Measurements from ENCODE around the gene NEURL3.

GRCh38 chr2:96503637-96504243, 1.4 kb downstream of the NEURL3 start:
- TF ChIP-seq POLR2A (IDR thresholded peaks at IDR 0.05; ENCODE audit: extremely low read depth, insufficient read length) (no peak), MYC (IDR thresholded peaks at IDR 0.05; ENCODE audit: low read depth, low read length) (no peak), MAX (IDR thresholded peaks at IDR 0.05; ENCODE audit: low read depth, low read length) (no peak)
- TF ChIP-seq, protein P1, sequence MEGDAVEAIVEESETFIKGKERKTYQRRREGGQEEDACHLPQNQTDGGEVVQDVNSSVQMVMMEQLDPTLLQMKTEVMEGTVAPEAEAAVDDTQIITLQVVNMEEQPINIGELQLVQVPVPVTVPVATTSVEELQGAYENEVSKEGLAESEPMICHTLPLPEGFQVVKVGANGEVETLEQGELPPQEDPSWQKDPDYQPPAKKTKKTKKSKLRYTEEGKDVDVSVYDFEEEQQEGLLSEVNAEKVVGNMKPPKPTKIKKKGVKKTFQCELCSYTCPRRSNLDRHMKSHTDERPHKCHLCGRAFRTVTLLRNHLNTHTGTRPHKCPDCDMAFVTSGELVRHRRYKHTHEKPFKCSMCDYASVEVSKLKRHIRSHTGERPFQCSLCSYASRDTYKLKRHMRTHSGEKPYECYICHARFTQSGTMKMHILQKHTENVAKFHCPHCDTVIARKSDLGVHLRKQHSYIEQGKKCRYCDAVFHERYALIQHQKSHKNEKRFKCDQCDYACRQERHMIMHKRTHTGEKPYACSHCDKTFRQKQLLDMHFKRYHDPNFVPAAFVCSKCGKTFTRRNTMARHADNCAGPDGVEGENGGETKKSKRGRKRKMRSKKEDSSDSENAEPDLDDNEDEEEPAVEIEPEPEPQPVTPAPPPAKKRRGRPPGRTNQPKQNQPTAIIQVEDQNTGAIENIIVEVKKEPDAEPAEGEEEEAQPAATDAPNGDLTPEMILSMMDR (IDR thresholded peaks at IDR 0.05; ENCODE audit: low read depth, low read length) = no peak
